DMS53 treated with DMSO at 0.1 percent for 48 hours (cell line): ENCODE data around the gene GRAP2.
"Not testable (repeated sequence)": the region's sequence is repeated elsewhere in the genome, so short reads cannot be mapped to it uniquely, and the experiment has no call there.

Experiments
- DNase-seq: peaks from one replicate; lab custom pipeline; 2025; ENCODE audit not compliant: unreplicated experiment; lab: John Stamatoyannopoulos, UW

GRAP2 gene

GRCh38 chr22:39896313-39896996, 4.4 kb upstream of the GRAP2 start:
- no peak for DNase-seq

- no peak for DNase-seq
Measured at GRCh38 chr22:39897841-39898240, 3.0 kb upstream of the GRAP2 start.

- DNase-seq = no peak
Measured at GRCh38 chr22:39898997-39899396, 1.9 kb upstream of the GRAP2 start.

- DNase-seq = no peak
Measured at GRCh38 chr22:39901565-39902146, 772 bp downstream of the GRAP2 start.

GRCh38 chr22:39904024-39904423, 3.1 kb downstream of the GRAP2 start:
- DNase-seq = not testable (repeated sequence)

GRCh38 chr22:39904862-39905261, 4.0 kb downstream of the GRAP2 start:
- DNase-seq = no peak

GRCh38 chr22:39905687-39906086, 4.8 kb downstream of the GRAP2 start:
- no peak for DNase-seq

- DNase-seq = no peak
Measured at GRCh38 chr22:39906207-39906606, 5.3 kb downstream of the GRAP2 start.

- DNase-seq = no peak
Measured at GRCh38 chr22:39907047-39907446, 6.2 kb downstream of the GRAP2 start.

- no peak for DNase-seq
Measured at GRCh38 chr22:39907605-39908097, 6.8 kb downstream of the GRAP2 start.

GRCh38 chr22:39908136-39908535, 7.3 kb downstream of the GRAP2 start:
- DNase-seq = no peak

GRCh38 chr22:39908737-39909136, 7.9 kb downstream of the GRAP2 start:
- no peak for DNase-seq

- no peak for DNase-seq
Measured at GRCh38 chr22:39910876-39911613, 10.2 kb downstream of the GRAP2 start.

- DNase-seq = no peak
Measured at GRCh38 chr22:39913321-39913720, 12.4 kb downstream of the GRAP2 start.

- DNase-seq = no peak
Measured at GRCh38 chr22:39913886-39914285, 13.0 kb downstream of the GRAP2 start.

GRCh38 chr22:39914584-39914983, 13.7 kb downstream of the GRAP2 start:
- no peak for DNase-seq

- DNase-seq = no peak
Measured at GRCh38 chr22:39915295-39915726, 14.4 kb downstream of the GRAP2 start.

- no peak for DNase-seq
Measured at GRCh38 chr22:39916496-39916895, 15.6 kb downstream of the GRAP2 start.

- DNase-seq = no peak
Measured at GRCh38 chr22:39917197-39917643, 16.3 kb downstream of the GRAP2 start.

GRCh38 chr22:39917776-39918495, 17.1 kb downstream of the GRAP2 start:
- DNase-seq = no peak

- DNase-seq = no peak
Measured at GRCh38 chr22:39920134-39920743, 19.4 kb downstream of the GRAP2 start.
